Islet precursor cell (in vitro differentiated cells): ENCODE data around the gene RSF1.
"Not testable (repeated sequence)": the region's sequence is repeated elsewhere in the genome, so short reads cannot be mapped to it uniquely, and the experiment has no call there.

Experiments used
- DNase-seq: peaks from one replicate; pipeline ENCODE4 v3.0.0-alpha.2; 2018

Gene RSF1

DNA sequence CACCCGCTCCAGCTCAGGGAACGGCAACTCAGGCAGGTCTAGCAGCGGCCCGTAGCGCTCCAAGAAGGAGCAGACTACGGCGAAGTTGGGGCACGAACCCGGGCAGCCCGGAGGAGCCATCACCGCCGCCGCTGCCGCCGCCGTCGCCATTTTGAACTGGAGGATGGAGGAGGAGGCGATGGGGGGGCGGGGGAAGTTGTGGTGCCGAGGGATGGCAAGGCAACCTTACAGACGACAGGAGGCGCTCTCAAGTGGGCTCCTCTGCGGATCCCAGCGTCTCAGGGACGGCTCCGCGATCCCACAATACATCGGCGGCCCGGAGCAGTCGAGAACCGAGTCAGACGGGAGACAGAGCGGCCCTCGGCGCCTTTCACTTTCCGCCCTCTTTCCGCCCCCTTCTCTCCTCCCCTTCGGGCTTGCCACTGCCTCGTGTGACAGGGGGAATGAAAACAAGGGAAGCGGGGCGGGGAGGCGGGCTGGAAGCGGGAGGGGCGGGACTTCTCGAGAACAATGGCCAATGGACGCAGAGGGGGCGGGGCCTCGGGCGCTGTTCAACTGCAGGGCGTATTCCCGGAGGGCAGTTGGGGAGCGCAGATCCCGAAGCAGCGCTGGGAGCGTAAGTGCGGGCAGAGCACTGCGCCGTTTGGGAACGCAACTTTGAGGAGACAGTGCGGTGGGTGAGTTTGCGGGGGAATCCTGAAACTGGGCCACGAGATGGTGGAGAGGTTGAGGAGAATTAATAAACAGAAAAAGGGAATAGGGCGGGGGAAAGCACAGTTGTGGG, at the start of gene RSF1, which contains the start of gene AAMDC:
TSS of gene RSF1 (minus strand) at position 158 of the 784 bp plus-strand sequence. CDS start at position 150, 8 bp downstream.
TSS of gene AAMDC (plus strand) at position 580 of the 784 bp plus-strand sequence. CDS start 21,353 bp downstream, outside the sequence.
- DNase-seq: peak; percentile 99

GRCh38 chr11:77868744-77869143, 48.2 kb upstream of the RSF1 start:
- no peak for DNase-seq

GRCh38 chr11:77866336-77866735, 45.8 kb upstream of the RSF1 start:
- DNase-seq: peak; percentile 74

DNA sequence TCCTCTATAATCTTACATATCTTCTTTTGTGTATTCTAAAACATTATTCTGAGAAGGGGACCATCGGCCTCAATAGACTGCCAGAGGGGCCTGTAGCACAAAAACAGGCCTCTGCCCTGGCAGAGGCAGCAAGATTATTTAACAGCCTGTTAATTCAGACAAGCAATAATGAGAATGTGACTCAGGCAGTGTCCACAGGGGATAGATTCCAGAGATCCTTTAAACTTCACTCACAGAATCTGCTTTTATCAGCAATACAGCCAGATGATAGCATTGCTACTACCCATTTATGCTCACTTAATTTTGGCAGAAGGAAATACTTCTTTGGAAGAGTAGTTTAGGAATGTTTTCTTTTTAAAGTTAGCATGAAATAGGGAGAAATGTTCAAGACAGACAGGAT, 45.3 kb upstream of the RSF1 start:
- peak; percentile 54 for DNase-seq

DNA sequence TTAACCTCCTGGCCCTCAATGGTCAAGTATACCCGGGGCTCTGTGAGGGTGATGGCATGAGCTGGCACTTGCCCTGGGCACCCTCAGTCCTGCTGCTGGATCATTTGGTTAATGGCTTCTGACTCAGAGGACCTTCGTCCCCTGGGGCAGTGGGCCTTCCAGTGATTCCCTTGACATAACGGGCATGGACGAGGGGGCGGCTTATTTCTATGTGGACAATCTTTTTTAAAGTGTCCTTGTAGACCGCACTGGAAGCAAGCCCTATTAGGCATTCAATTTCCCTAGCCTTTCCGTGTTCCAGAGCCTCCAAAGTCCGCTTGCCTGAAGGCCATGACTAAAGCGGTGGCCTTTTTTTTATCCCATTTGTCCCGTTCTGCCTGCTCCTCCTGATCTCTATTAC, 40.9 kb upstream of the RSF1 start:
- DNase-seq: not testable (repeated sequence)

DNA sequence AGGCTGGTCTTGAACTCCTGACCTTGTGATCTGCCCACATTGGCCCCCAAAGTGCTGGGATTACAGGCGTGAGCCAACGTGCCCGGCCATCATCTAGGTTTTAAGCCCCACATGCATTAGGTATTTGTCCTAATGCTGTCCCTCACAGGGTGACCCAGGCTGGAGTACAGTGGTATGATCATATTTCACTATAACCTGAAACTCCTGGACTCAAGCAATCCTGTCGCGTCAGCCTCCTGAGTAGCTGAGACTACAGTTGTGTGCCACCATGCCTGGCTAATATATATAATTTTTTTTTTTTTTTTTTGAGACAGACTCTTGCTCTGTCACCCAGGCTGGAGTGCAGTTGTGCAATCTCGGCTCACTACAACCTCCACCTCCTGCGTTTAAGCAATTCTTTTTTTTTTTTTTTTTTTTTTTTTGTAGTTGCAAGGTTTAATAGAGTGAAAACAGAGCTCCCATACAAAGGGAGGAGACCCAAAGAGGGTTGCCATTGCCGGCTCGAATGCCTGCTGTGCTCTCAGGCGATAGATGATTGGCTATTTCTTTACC, 37.5 kb upstream of the RSF1 start:
- DNase-seq: not testable (repeated sequence)

DNA sequence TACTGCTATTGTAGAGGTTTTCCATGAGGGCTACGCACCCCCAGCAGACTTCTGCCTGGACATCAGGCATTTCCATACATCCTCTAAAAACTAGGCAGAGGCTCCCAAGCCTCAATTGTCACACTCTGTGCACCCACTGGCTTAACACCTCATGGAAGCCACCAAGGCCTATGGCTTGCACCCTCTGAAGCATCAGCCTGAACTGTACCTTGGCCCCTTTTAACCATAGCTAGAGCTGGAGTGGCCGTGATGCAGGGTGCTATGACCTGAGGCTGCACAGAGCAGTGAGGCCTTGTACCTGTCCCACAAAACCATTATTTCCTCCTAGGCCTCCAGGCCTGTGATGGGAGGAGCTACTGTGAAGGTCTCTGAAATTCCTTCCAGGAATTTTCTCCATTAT, 34.3 kb upstream of the RSF1 start:
- no peak for DNase-seq

- DNase-seq: no peak
Observed at GRCh38 chr11:77851503-77851902, 31.0 kb upstream of the RSF1 start.

DNA sequence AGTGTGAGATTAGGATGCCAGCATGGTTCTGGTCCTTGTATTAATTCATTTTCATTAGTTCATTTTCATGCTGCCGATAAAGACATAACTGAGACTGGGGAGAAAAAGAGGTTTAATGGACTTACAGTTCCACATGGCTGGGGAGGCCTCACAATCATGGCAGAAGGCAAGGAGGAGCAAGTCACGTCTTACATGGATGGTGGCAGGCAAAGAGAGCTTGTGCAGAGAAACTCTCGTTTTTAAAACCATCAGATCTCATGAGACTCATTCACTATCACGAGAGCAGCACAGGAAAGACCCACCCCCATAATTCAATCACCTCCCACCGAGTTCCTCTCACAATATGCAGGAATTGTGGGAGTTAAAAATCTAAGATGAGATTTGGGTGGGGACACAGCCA, 23.2 kb upstream of the RSF1 start:
- DNase-seq: not testable (repeated sequence)

DNA sequence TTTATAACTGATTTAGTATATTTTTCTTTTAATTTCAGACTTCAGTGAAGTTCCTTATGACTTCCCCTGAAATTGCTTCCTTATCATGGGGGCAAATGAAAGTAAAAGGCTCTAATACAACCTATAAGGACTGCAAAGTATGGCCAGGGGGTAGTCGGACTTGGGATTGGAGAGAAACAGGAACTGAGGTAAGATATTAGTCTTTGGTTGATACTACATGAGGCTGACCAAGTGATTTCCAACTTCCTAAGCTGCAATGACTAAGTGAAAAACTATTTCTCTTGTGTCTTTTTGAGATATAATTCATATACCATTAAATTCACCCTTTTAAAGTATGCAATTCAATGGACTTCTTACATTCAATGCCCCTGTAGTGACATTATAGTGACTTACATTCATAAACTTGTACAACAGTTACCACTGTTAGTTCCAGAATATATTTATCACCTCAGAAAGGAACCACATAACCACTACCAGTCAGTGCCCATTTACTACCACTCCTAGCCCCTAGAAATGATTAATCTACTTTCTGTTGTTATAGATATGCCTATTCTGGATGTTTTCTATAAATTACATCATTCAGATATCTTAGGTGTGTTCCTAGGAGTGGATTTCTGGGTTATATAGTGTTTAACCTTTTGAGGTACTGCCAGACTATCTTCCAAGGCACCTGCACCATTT, 22.1 kb upstream of the RSF1 start:
- no peak for DNase-seq

DNA sequence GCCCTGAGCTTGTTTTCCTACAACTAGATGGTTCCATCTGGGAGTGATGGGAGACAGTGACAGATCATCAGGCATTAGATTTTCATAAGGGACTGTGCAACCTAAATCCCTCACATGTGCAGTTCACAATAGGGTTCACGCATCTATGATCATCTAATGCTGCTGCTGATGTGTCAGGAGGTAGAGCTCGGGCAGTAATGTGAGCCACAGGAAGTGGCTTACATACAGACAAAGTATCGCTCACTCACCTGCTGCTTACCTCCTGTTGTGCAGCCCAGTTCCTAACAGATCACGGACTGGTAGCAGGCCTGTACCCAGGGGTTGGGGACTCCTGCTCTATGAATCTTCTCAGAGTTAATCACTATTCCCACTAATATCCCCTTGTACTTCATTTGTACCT, 12.8 kb upstream of the RSF1 start:
- DNase-seq: no peak

- DNase-seq: no peak
Observed at GRCh38 chr11:77828926-77829325, 8.4 kb upstream of the RSF1 start.

GRCh38 chr11:77823775-77824174, 3.3 kb upstream of the RSF1 start:
- DNase-seq: no peak

- DNase-seq: not testable (repeated sequence)
Observed at GRCh38 chr11:77822126-77822525, 1.6 kb upstream of the RSF1 start.

DNA sequence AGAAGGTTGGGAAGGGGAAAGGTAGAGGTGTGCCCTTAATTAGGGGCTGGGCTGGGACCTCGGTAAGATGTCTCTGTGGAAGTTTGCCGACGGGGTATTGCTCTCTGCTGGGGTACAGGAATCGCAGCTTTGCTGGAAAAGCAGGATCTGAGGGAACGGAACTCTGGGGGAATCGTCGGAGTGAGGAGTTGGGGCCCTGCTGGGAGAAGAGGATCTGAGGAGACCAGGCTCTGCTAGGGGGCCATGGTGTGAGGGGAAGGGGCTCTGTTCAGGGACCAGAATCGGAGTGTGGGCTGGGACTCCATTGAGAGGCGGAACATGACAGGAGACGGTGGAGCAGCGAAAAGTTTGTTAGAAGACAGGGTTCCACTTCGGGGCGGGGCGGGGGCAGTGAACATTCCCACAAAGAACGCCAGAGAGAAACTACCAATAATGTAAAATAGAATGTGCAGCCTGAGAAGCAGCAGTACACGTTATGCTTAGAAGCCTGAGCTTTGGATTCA, 878 bp upstream of the RSF1 start:
- DNase-seq: no peak

DNA sequence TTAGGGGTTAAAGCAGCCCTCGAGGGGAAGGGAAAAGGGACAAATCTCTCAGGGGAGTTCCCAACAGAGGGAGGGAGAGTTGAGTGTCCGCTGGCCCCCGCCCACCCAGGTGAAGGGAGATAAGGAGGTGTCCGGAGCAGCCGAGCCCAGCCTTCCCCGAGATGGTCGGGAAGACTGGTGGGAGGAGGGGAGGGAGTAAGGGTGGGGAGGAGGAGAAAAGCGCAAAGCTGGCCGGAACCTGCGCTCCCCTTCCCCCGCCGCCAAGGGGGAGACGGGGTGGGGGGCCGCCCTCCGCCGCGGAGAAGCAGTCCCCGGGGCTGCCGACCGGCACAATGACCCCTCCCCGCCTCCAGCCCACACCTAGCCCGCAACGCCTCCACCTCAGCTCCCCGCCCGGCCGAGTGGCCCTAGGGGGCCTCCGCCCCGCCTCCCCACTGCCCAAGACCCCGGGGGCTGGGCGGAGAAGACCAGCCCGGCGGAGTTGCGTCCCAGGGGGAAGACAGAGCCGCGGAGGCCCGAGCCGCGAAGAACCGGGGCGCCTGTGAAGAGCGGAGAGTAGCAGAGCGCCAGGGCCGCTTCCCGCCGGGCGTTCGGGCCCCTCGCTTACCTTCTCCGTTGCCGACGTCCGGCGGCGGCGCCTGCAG, 479 bp downstream of the RSF1 start:
- peak; percentile 85 for DNase-seq

GRCh38 chr11:77819411-77819920, 1.1 kb downstream of the RSF1 start:
- peak; percentile 97 for DNase-seq

- no peak for DNase-seq
Observed at GRCh38 chr11:77815459-77815858, 5.1 kb downstream of the RSF1 start.

GRCh38 chr11:77814848-77815247, 5.7 kb downstream of the RSF1 start:
- no peak for DNase-seq

DNA sequence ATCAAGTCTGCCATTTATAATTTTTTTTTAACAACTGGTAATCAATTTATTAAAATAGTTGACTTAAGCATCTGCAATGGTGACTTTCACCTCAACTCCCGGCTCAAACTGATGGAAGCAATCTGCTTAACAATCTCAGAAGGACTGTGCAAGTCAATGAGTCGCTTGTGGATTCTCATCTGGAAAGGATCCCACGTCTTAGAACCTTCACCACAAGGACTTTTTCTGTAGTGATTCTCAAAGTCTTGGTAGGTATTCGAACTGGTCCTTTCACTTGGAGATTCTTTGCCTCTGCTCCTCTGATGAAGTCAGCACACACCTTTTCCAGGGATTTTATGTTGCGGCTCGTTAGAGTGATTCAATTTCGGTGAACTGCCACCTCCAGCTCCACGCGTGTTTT, 7.3 kb downstream of the RSF1 start:
- DNase-seq: no peak

- no peak for DNase-seq
Observed at GRCh38 chr11:77806993-77807392, 13.5 kb downstream of the RSF1 start.

DNA sequence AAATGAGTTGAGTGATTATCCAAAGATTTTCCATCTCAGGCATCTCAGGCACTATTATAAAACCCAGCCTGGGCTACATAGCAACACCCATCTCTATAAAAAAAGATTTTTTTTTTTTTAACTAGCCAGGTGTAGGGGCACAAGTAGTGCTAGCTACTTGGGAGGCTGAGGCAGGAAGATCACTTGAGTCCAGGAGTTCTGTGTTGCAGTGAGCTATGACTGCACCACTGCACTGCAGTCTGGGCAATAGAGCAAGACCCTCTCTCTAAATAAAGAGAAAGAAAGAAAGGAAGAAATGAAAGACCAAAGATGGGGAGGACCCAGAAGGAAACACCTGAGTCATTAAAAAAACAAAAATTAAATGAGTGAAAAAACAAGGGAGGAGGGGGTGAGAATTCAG, 14.1 kb downstream of the RSF1 start:
- no peak for DNase-seq

DNA sequence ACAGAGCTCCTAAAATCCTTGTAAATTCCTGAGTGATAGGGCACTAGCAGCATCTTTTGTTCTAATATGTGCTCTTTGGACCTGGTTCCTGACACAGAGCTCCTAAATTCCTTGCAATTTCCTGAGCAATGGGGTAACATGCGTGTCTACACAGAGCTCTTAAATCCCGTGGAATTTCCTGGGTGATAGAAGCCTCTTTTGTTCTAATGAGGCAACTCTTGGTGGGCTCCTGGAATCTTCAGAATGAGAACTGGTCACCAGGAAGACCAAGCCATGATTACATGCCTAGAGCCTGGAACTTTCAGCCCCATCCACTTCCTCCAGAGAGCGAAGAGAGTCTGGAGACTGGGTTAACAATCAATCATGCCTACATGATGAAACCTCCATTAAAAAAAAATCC, 19.0 kb downstream of the RSF1 start:
- DNase-seq: peak; percentile 72
